Measurements from ENCODE around the gene ZMYND8.

DNA sequence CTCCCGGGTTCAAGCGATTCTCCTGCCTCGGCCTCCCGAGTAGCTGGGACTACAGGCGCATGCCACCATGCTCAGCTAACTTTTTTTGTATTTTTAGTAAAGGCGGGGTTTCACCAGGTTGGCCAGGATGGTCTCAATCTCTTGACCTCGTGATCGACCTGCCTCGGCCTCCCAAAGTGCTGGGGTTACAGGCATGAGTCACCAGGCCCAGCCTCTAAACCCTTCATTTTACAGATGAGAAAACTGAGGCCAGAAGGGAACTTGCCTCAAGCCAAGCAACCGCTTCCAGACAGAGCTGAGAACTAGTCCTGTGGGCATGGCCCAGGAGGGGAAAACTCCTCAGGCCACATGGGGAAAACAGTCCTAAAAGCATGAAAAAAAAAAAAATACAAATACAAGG is 47.1 kb downstream of the ZMYND8 start:
- TF ChIP-seq, protein P1, sequence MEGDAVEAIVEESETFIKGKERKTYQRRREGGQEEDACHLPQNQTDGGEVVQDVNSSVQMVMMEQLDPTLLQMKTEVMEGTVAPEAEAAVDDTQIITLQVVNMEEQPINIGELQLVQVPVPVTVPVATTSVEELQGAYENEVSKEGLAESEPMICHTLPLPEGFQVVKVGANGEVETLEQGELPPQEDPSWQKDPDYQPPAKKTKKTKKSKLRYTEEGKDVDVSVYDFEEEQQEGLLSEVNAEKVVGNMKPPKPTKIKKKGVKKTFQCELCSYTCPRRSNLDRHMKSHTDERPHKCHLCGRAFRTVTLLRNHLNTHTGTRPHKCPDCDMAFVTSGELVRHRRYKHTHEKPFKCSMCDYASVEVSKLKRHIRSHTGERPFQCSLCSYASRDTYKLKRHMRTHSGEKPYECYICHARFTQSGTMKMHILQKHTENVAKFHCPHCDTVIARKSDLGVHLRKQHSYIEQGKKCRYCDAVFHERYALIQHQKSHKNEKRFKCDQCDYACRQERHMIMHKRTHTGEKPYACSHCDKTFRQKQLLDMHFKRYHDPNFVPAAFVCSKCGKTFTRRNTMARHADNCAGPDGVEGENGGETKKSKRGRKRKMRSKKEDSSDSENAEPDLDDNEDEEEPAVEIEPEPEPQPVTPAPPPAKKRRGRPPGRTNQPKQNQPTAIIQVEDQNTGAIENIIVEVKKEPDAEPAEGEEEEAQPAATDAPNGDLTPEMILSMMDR (IDR thresholded peaks at IDR 0.05), result no peak
- TF ChIP-seq POLR2A (IDR thresholded peaks at IDR 0.05), result no peak

Data from testis (tissue), 2 donors.